ENCODE results near the gene SCYGR1. TPM values are rescaled to one million over a fixed set of nuclear protein-coding genes. Genes with fewer than 3 reads are reported as not detected.

Gene SCYGR1
- polyA plus RNA-seq, 1 donor from 2014 or later = not detected

DNA sequence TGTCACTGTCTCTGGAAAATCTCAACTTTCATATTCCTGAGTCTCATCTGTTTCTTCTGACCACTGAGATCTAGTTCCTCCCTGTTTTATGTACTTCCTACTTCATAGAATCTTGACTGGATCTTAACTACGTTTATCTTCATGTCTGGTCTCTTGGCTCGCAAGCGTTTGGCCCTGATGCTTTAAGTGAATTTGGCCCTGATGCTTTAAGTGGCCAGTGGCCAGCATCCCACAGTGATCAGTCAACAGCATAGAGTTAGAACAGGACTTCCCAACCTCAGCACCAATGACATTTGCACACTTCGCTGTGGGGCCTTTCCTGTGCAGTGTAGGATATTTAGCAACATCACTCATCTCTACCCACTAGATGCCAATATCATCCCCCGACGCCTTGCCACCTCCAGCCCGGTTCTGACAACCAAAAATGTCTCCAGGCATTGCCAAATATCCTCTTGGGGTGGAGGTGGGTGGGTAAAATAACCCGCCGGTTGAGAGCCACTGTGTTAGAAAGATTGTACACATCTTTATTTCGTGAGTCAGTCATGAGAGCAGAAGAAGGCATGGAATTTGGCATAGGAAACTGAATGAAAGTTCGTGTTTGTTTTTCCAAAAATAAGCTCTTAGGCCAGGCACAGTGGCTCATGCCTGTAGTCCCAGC is 20.9 kb downstream of the SCYGR1 start:
- no peaks in the 10 kb centered on the region for H3K79me2 ChIP-seq (replicated peaks; ENCODE audit: insufficient read depth, low read length)
- no peak overlapping the region for H3K4me2 ChIP-seq (ENCODE audit: low read length)
- H3K27ac ChIP-seq (ENCODE audit: low read length) = no peak overlapping the region

DNA sequence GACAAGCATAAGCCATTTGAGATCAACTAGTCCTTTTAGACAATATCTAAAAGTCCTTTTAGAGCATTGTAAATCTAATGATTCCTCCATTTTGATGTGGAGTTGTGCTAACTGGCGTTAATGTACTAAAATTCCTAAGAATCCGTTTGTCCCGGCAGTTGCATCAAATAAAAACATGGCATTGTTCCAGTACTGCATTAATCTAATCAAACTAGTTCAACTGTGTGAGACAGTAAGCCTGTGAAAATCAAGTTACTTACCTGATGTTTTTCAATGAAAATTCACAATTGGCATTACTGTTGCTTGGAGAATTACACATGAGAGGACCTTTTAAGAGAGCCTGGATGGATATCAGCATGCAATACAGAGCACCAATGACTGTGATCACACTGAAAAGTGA is 21.9 kb downstream of the SCYGR1 start:
- H3K9me2 ChIP-seq (ENCODE audit: insufficient read depth, low read length) = no peaks in the 10 kb centered on the region
- H3K9me3 ChIP-seq (ENCODE audit: low read length) = no peaks in the 10 kb centered on the region
- H3K9ac ChIP-seq (ENCODE audit: low read length) = no peak overlapping the region
- H3K79me2 ChIP-seq (replicated peaks; ENCODE audit: insufficient read depth, low read length) = no peaks in the 10 kb centered on the region
- H3K4me3 ChIP-seq (ENCODE audit: low read length) = no peak overlapping the region
- H3K27ac ChIP-seq (ENCODE audit: low read length) = no peak overlapping the region
- no peak overlapping the region for H2AFZ ChIP-seq (ENCODE audit: low read depth, low read length)
- H4K20me1 ChIP-seq (ENCODE audit: insufficient read depth) = no peaks in the 10 kb centered on the region
- no peak overlapping the region for H3K4me2 ChIP-seq (ENCODE audit: low read length)
- H3F3A ChIP-seq (ENCODE audit: insufficient read depth, low read length, poor library complexity, severe bottlenecking) = no peaks in the 10 kb centered on the region
- H3K36me3 ChIP-seq (ENCODE audit: insufficient read depth, low read length) = peaks cover 5% of the 10 kb centered on the region
- H3K27me3 ChIP-seq (ENCODE audit: insufficient read depth, low read depth, low read length) = no peaks in the 10 kb centered on the region
- TF ChIP-seq POLR2AphosphoS5 (IDR thresholded peaks at IDR 0.05) (no peak), EP300 (conservative IDR thresholded peaks at IDR 0.05; ENCODE audit: poor library complexity, severe bottlenecking) (no peak), EZH2 (IDR thresholded peaks at IDR 0.05; ENCODE audit: borderline replicate concordance, insufficient read depth, low read length, poor library complexity, severe bottlenecking) (no peak), RAD21 (conservative IDR thresholded peaks at IDR 0.05) (no peak), REST (IDR thresholded peaks at IDR 0.05; ENCODE audit: borderline replicate concordance) (no peak), MXI1 (conservative IDR thresholded peaks at IDR 0.05; ENCODE audit: poor library complexity, severe bottlenecking) (no peak)
- TF ChIP-seq, protein P1, sequence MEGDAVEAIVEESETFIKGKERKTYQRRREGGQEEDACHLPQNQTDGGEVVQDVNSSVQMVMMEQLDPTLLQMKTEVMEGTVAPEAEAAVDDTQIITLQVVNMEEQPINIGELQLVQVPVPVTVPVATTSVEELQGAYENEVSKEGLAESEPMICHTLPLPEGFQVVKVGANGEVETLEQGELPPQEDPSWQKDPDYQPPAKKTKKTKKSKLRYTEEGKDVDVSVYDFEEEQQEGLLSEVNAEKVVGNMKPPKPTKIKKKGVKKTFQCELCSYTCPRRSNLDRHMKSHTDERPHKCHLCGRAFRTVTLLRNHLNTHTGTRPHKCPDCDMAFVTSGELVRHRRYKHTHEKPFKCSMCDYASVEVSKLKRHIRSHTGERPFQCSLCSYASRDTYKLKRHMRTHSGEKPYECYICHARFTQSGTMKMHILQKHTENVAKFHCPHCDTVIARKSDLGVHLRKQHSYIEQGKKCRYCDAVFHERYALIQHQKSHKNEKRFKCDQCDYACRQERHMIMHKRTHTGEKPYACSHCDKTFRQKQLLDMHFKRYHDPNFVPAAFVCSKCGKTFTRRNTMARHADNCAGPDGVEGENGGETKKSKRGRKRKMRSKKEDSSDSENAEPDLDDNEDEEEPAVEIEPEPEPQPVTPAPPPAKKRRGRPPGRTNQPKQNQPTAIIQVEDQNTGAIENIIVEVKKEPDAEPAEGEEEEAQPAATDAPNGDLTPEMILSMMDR (IDR thresholded peaks at IDR 0.05; ENCODE audit: poor library complexity, severe bottlenecking) = no peak

More for the DNA sequence above, 20.9 kb downstream of the SCYGR1 start:
- no peaks in the 10 kb centered on the region for H3K9me2 ChIP-seq (ENCODE audit: insufficient read depth, low read length)
- no peak for TF ChIP-seq EP300 (conservative IDR thresholded peaks at IDR 0.05; ENCODE audit: poor library complexity, severe bottlenecking)
- TF ChIP-seq SMC3 (conservative IDR thresholded peaks at IDR 0.05; ENCODE audit: poor library complexity) = no peak
- TF ChIP-seq REST (IDR thresholded peaks at IDR 0.05; ENCODE audit: borderline replicate concordance) = no peak
- no peak for TF ChIP-seq TAF1 (IDR thresholded peaks at IDR 0.05; ENCODE audit: low read depth)
- TF ChIP-seq, protein P1 (IDR thresholded peaks at IDR 0.05; ENCODE audit: poor library complexity, severe bottlenecking) = no peak
- TF ChIP-seq RAD21 (conservative IDR thresholded peaks at IDR 0.05) = no peak
- no peak for TF ChIP-seq POLR2AphosphoS5 (IDR thresholded peaks at IDR 0.05)
- no peak for TF ChIP-seq MXI1 (conservative IDR thresholded peaks at IDR 0.05; ENCODE audit: poor library complexity, severe bottlenecking)
- no peak for TF ChIP-seq EZH2 (IDR thresholded peaks at IDR 0.05; ENCODE audit: borderline replicate concordance, insufficient read depth, low read length, poor library complexity, severe bottlenecking)
- H3F3A ChIP-seq (ENCODE audit: insufficient read depth, low read length, poor library complexity, severe bottlenecking) = no peaks in the 10 kb centered on the region
- no peak overlapping the region for H2AFZ ChIP-seq (ENCODE audit: low read depth, low read length)
- H3K36me3 ChIP-seq (ENCODE audit: insufficient read depth, low read length) = no peaks in the 10 kb centered on the region
- H3K27me3 ChIP-seq (ENCODE audit: insufficient read depth, low read depth, low read length) = no peaks in the 10 kb centered on the region
- no peak overlapping the region for H3K9ac ChIP-seq (ENCODE audit: low read length)
- no peak overlapping the region for H3K4me3 ChIP-seq (ENCODE audit: low read length)
- no peaks in the 10 kb centered on the region for H4K20me1 ChIP-seq (ENCODE audit: insufficient read depth)
- H3K9me3 ChIP-seq (ENCODE audit: low read length) = no peaks in the 10 kb centered on the region
